HG03565 (cell line): ENCODE measurements around the gene NAV2.

ENCODE experiments used
- ATAC-seq: cut with Tn5 transposase; IDR thresholded peaks from one replicate; pipeline ENCODE4 v1.9.1; 2021; ENCODE audit warnings: mild to moderate bottlenecking, moderate library complexity; ENCODE audit not compliant: unreplicated experiment

NAV2 gene

GRCh38 chr11:19805376-19805775, 92.7 kb downstream of the NAV2 start:
- no peak for ATAC-seq

GRCh38 chr11:19805827-19806226, 93.2 kb downstream of the NAV2 start:
- ATAC-seq: no peak

GRCh38 chr11:19806251-19806650, 93.6 kb downstream of the NAV2 start:
- ATAC-seq: no peak

- ATAC-seq: no peak
These were observed 95.7 kb downstream of the NAV2 start for GRCh38 chr11:19808076-19808911.

GRCh38 chr11:19810852-19811251, 98.2 kb downstream of the NAV2 start:
- ATAC-seq: no peak

GRCh38 chr11:19811380-19811779, 98.7 kb downstream of the NAV2 start:
- ATAC-seq: no peak

GRCh38 chr11:19812096-19812495, 99.5 kb downstream of the NAV2 start:
- ATAC-seq: no peak

GRCh38 chr11:19812710-19813109, 100.1 kb downstream of the NAV2 start:
- ATAC-seq: no peak

- ATAC-seq: no peak
These were observed 100.7 kb downstream of the NAV2 start for GRCh38 chr11:19813158-19813879.

- ATAC-seq: no peak
These were observed 101.8 kb downstream of the NAV2 start for GRCh38 chr11:19814421-19814820.

- ATAC-seq: no peak
These were observed 103.4 kb downstream of the NAV2 start for GRCh38 chr11:19816040-19816439.

- ATAC-seq: no peak
These were observed 104.2 kb downstream of the NAV2 start for GRCh38 chr11:19816817-19817216.

GRCh38 chr11:19817265-19817851, 104.7 kb downstream of the NAV2 start:
- no peak for ATAC-seq

- ATAC-seq: no peak
These were observed 105.2 kb downstream of the NAV2 start for GRCh38 chr11:19817870-19818269.

GRCh38 chr11:19818619-19819018, 106.0 kb downstream of the NAV2 start:
- no peak for ATAC-seq

- no peak for ATAC-seq
These were observed 106.5 kb downstream of the NAV2 start for GRCh38 chr11:19819148-19819547.

GRCh38 chr11:19820100-19820499, 107.5 kb downstream of the NAV2 start:
- ATAC-seq: no peak

- no peak for ATAC-seq
These were observed 108.8 kb downstream of the NAV2 start for GRCh38 chr11:19821412-19821875.

GRCh38 chr11:19821993-19822392, 109.4 kb downstream of the NAV2 start:
- no peak for ATAC-seq

- ATAC-seq: no peak
These were observed 109.9 kb downstream of the NAV2 start for GRCh38 chr11:19822531-19822930.

GRCh38 chr11:19826606-19827005, 114.0 kb downstream of the NAV2 start:
- ATAC-seq: no peak
